ENCODE data around the gene OR2T29.
"Not testable (repeated sequence)": the region's sequence is repeated elsewhere in the genome, so short reads cannot be mapped to it uniquely, and the experiment has no call there.

- TF ChIP-seq CTCF (IDR thresholded peaks at IDR 0.05; ENCODE audit: low read depth, low read length); POLR2A (IDR thresholded peaks at IDR 0.05; ENCODE audit: extremely low read depth, insufficient read length); MAX (IDR thresholded peaks at IDR 0.05; ENCODE audit: low read depth, low read length); MYC (IDR thresholded peaks at IDR 0.05; ENCODE audit: low read depth, low read length): not testable (repeated sequence)
These were observed 8.2 kb upstream of the OR2T29 start for GRCh38 chr1:248570811-248571210.

Data from NB4 (cell line).